HG02759 (cell line): ENCODE data around the gene HACE1.
"Not testable (repeated sequence)": the region's sequence is repeated elsewhere in the genome, so short reads cannot be mapped to it uniquely, and the experiment has no call there.

ENCODE experiments used
- ATAC-seq: cut with Tn5 transposase; IDR thresholded peaks from one replicate; pipeline ENCODE4 v1.9.1; 2021; ENCODE audit warnings: mild to moderate bottlenecking, moderate library complexity; ENCODE audit not compliant: unreplicated experiment

Gene HACE1

GRCh38 chr6:104829183-104829958, 30.3 kb downstream of the HACE1 start:
- ATAC-seq, result no peak

- no peak for ATAC-seq
Measured at GRCh38 chr6:104828478-104828877, 31.2 kb downstream of the HACE1 start.

GRCh38 chr6:104820820-104821219, 38.9 kb downstream of the HACE1 start:
- not testable (repeated sequence) for ATAC-seq

GRCh38 chr6:104816125-104816524, 43.6 kb downstream of the HACE1 start:
- ATAC-seq, result no peak

DNA sequence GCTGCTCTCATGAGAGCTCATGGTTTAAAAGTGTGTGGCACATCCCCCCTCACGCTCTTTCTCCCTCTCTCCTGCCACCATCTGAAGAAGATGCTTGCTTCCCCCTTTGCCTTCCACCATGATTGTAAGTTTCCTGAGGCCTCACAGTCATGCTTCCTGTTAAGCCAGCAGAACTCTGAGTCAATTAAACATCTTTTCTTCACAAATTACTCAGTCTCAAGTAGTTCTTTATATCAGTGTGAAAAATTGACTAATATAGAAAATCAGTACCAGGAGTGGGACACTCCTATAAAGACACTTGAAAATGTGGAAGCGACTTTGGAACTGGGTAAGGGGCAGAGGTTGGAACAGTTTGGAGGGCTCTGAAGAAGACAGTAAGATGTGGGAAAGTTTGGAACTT, 45.0 kb downstream of the HACE1 start:
- ATAC-seq, result no peak

GRCh38 chr6:104813552-104813951, 46.2 kb downstream of the HACE1 start:
- no peak for ATAC-seq

DNA sequence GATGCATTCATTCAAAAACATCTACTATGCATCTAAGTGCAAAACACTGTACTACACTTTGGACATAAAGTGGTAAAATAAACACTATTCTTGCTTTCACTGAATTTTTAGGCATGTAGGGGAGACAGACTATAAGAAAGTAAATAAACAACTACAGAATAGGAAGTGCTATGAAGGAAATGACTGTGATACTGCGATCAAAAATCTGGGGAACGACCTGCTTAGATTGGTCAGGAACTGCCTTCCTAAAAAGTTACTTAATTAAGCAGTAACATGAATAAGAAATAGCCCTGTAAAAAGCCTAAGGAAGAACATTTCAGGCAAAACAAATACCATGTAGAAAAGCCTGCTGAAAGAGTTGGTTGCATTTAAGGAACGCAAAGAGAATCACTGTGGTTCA, 50.6 kb downstream of the HACE1 start:
- no peak for ATAC-seq

DNA sequence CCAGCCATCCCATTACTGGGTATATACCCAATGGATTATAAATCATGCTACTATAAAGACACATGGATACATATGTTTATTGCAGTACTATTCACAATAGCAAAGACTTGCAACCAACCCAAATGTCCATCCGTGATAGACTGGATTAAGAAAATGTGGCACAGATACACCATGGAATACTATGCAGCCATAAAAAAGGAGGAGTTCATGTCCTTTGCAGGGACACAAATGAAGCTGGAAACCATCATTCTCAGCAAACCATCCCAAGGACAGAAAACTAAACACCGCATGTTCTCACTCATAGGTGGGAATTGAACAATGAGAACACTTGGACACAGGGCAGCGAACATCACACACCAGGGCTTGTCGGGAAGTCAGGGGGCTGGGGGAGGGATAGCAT, 54.4 kb downstream of the HACE1 start:
- ATAC-seq, result not testable (repeated sequence)

GRCh38 chr6:104799134-104799657, 60.5 kb downstream of the HACE1 start:
- no peak for ATAC-seq

DNA sequence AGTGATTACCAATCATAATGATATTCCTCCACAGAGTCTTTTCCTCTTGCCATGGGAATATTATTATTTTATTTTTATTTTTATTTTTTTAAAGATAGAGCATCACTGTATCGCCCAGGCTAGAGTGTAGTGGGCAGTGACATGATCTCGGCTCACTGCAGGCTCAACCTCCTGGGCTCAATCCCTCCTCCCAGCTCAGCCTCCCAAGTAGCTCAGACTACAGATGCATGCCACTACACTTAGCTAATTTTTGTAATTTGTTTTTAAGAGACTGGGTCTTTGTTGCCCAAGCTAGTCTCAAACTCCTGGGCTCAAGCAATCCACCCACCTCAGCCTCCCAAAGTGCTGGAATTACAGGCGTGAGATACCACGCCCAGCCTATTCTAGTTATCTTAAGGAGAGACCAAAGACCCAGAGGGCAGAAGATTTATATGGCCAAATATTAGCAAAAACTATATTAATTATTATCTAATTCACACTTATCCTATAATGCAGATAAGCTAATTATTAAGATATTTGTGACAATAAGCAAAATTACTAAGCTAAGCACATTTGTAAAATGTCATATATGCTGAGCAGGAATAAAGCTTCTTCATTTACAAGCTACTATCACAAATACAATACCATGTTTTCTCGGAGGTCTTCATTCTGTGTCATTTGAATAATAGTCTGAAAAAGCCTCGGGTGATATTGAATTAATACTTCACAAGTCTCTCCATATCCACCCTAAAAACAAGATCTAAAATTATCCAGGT, 63.5 kb downstream of the HACE1 start:
- ATAC-seq, result no peak

GRCh38 chr6:104795363-104795762, 64.4 kb downstream of the HACE1 start:
- ATAC-seq, result no peak

DNA sequence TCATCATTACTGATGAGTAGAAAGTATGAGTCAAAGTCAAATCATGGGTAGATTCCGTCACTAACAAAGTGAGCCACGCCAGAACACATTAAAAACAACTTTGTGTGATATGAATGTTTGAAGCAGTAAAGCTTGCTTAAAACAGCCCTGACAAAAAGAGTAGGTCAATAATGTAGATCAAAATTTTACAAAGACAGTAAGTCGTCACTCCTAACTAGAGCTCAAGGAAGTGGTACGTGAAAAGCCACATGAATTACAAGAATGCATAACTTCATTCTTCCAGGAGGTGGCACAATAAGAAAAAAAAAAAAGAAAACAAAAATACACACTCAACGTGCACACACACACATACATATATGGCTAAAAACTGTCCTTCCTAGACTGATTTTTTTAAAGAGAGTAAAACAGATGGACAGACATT, 69.9 kb downstream of the HACE1 start:
- peak; percentile 84 for ATAC-seq

DNA sequence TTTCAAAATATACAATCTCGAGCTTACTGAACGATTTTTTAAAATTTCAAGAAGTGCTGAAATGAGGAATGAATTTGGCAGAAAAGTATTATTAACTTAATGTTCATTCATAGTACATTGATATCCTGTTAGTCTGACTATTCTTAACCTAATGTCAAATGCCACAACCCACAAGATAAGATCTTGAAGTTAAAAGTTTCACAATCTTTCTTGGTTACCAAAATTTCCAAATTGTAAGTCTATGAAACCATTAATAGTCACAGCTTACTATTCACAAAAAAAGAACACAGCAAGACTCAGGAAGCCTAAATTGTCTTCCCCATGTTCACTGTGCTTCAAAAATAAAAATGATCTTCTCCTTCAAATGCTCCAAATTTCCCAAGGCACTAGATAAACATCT, 71.3 kb downstream of the HACE1 start:
- ATAC-seq, result no peak

GRCh38 chr6:104787305-104787704, 72.4 kb downstream of the HACE1 start:
- ATAC-seq, result no peak

- no peak for ATAC-seq
Measured at GRCh38 chr6:104784884-104785283, 74.8 kb downstream of the HACE1 start.

DNA sequence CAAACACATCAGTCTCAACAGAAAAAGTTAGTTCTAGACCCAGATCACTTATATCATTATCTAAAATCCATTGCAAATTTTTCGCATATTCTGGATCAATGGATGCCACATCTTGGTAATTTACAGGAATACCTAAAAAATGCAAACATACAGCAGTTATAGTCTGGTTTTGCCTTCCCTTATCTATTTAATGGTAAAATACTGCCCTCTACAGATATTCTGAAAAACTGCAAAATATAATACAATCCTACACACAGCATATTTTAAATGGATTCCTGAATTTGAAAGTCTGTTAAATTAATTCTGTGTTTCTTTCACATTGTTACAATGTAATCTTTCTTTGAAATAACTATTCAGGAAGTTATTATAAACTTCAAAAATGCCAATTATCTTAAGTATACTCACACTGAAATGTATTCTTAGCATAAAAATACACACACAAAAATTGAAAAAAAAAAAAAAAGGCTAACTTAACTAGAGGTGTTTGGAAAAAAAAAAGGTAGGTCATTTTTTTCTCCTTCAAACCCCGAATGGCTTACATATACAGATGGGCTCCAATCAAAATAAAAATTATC, 88.4 kb downstream of the HACE1 start:
- peak; percentile 82 for ATAC-seq

- ATAC-seq, result no peak
Measured at GRCh38 chr6:104768906-104769305, 90.8 kb downstream of the HACE1 start.

- no peak for ATAC-seq
Measured at GRCh38 chr6:104766595-104766994, 93.1 kb downstream of the HACE1 start.

DNA sequence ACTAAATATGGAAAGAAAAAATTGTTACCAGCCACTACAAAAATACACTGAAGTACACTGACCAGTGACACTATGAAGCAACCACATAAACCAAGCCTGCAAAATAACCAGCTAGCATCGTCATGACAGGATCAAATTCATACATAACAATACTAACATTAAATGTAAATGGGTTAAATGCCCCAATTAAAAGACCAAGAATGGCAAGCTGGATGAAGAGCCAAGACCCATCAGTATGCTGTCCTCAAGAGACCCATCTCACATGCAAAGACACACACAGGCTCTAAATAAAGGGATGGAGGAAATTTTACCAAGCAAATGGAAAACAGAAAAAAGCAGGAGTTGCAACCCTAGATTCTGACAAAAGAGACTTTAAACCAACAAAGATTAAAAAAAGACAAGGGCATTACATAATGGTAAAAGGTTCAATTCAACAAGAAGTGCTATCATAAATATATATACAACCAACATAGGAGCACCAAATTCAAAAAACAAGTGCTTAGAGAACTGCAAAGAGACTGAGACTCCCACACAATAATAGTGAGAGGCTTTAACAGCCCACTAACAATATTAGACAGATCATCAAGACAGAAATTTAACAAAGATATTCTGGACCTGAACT, 104.8 kb downstream of the HACE1 start:
- no peak for ATAC-seq

DNA sequence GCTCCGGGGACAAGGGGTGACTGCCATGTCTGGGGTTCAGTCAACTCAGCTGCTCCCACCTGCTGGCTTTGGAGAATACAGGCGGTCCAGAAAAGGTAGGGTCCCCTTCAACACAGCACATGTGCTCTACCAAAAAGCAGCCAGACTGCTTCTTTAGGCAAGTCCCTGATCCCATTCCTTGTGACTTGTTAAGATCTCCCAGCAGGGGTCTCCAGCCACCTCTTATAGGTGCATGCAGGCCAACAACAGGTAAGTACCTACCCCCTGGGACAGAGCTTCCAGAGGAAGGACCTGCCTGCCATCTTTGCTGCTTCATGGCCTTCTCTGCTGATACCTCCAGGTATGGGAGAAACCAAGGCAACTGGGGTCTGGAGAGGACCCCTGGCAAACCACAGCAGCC, 106.5 kb downstream of the HACE1 start:
- ATAC-seq, result no peak

DNA sequence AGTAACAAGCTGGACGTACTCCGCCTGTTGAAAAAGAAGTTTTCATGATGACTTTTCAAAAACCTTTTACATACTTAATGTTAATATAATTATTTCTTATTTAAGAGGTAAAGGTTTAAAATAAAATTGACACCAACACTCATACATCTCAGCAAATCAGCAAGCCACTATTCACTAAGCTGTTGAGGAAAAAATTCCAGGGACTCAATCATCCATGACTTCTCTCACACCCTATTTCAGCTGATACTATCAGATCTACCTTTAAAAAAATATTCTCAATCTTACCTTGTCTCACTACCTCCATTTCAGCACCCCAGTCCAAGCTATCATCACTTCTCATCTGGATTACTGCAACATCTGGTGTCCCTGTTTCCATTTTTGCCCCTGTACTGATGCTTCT, 109.3 kb downstream of the HACE1 start:
- no peak for ATAC-seq
